Liver (tissue), 9 donors: Measurements from ENCODE around the gene CD1E. TPM values are rescaled to one million over a fixed set of nuclear protein-coding genes. Genes with fewer than 3 reads are reported as not detected.

Experiments used
- DNase-seq: peaks from one replicate; pipeline ENCODE4 v3.0.0-alpha.2; 2017; ENCODE audit warnings: low spot score
- H3K27ac ChIP-seq, 2 donors: one replicate each; pipeline ENCODE4 v1.7.0; 2013; ENCODE audit warnings: inconsistent platforms in 2 of 2, low read length in 2 of 2, control low read depth in 1 of 2, low read depth in 1 of 2, mild to moderate bottlenecking in 1 of 2
- H3K27me3 ChIP-seq, 4 donors: one replicate each; pipeline versions ENCODE4 v1.6.1 to v1.7.0; 2013; ENCODE audit warnings: low read length in 3 of 4, inconsistent platforms in 1 of 4, mild to moderate bottlenecking in 1 of 4, moderate library complexity in 1 of 4; ENCODE audit not compliant: control insufficient read depth in 4 of 4, insufficient read depth in 4 of 4
- H3K36me3 ChIP-seq, 4 donors: one replicate each; pipeline versions ENCODE4 v1.6.1 to v1.7.0; 2013; ENCODE audit warnings: low read length in 3 of 4, mild to moderate bottlenecking in 3 of 4, low read depth in 1 of 4, moderate library complexity in 1 of 4; ENCODE audit not compliant: control insufficient read depth in 4 of 4, insufficient read depth in 3 of 4
- H3K4me1 ChIP-seq, 4 donors: one replicate each; pipeline versions ENCODE4 v1.6.1 to v1.7.0; 2013; ENCODE audit warnings: low read length in 3 of 4, mild to moderate bottlenecking in 3 of 4, moderate library complexity in 1 of 4; ENCODE audit not compliant: control insufficient read depth in 4 of 4, insufficient read depth in 4 of 4
- H3K4me3 ChIP-seq, 3 donors: one replicate each; pipeline versions ENCODE4 v1.6.1 to v1.7.0; 2013; ENCODE audit warnings: low read length in 3 of 3, control low read depth in 1 of 3, low read depth in 1 of 3, mild to moderate bottlenecking in 1 of 3
- H3K9ac ChIP-seq, 2 donors: one replicate each; pipeline ENCODE4 v1.7.0; 2013; ENCODE audit warnings: low read length in 2 of 2, mild to moderate bottlenecking in 2 of 2, moderate library complexity in 2 of 2, control low read depth in 1 of 2, low read depth in 1 of 2
- H3K9me3 ChIP-seq, 4 donors: one replicate each; pipeline versions ENCODE4 v1.6.1 to v1.7.0; 2013; ENCODE audit warnings: low read length in 3 of 4; ENCODE audit not compliant: control insufficient read depth in 4 of 4
- ATF3 ChIP-seq: IDR thresholded peaks from 2 replicates; pipeline ENCODE4 v1.6.1; 2016; ENCODE audit warnings: antibody characterized with exemption
- CTCF ChIP-seq: fragments of 150-350 bp; IDR thresholded peaks from 2 replicates; pipeline ENCODE4 v1.5.1; 2017; ENCODE audit warnings: improper control_type of control experiment, low read depth, low read length; ENCODE audit not compliant: missing input control
- EGR1 ChIP-seq, 2 donors: IDR thresholded peaks; 2 replicates each; pipeline ENCODE4 v1.6.1; 2016 to 2018; ENCODE audit warnings: antibody characterized with exemption in 2 of 2, low read depth in 2 of 2
- FOXA1 ChIP-seq: IDR thresholded peaks from 2 replicates; pipeline ENCODE4 v1.6.1; 2016; ENCODE audit warnings: antibody characterized with exemption
- FOXA2 ChIP-seq: IDR thresholded peaks from 2 replicates; pipeline ENCODE4 v1.6.1; 2016; ENCODE audit warnings: antibody characterized with exemption
- GABPA ChIP-seq, 2 donors: IDR thresholded peaks in 1 of 2; conservative IDR thresholded peaks in 1 of 2; 2 replicates each; pipeline ENCODE4 v1.6.1; 2016; ENCODE audit warnings: antibody characterized with exemption in 2 of 2, mild to moderate bottlenecking in 1 of 2, moderate library complexity in 1 of 2
- HNF4A ChIP-seq, 2 donors: conservative IDR thresholded peaks; 2 replicates each; pipeline ENCODE4 v1.6.1; 2016; ENCODE audit warnings: antibody characterized with exemption in 2 of 2, mild to moderate bottlenecking in 2 of 2
- HNF4G ChIP-seq: IDR thresholded peaks from 2 replicates; pipeline ENCODE4 v1.6.1; 2016; ENCODE audit warnings: antibody characterized with exemption
- JUND ChIP-seq, 2 donors: IDR thresholded peaks; 2 replicates each; pipeline ENCODE4 v1.6.1; 2016; ENCODE audit warnings: antibody characterized with exemption in 2 of 2
- MAX ChIP-seq: IDR thresholded peaks from 2 replicates; pipeline ENCODE4 v1.6.1; 2016; ENCODE audit warnings: antibody characterized with exemption
- NR2F2 ChIP-seq: IDR thresholded peaks from 2 replicates; pipeline ENCODE4 v1.6.1; 2016; ENCODE audit warnings: antibody characterized with exemption
- RAD21 ChIP-seq, 2 donors: IDR thresholded peaks; 2 replicates each; pipeline ENCODE4 v1.6.1; 2016; ENCODE audit warnings: antibody characterized with exemption in 2 of 2, mild to moderate bottlenecking in 2 of 2
- REST ChIP-seq: IDR thresholded peaks from 2 replicates; pipeline ENCODE4 v1.6.1; 2016; ENCODE audit warnings: antibody characterized with exemption, mild to moderate bottlenecking
- TAF1 ChIP-seq: conservative IDR thresholded peaks from 2 replicates; pipeline ENCODE4 v1.6.1; 2016; ENCODE audit warnings: antibody characterized with exemption, mild to moderate bottlenecking
- YY1 ChIP-seq: IDR thresholded peaks from 2 replicates; pipeline ENCODE4 v1.6.1; 2016; ENCODE audit warnings: antibody characterized with exemption, mild to moderate bottlenecking
- ZBTB33 ChIP-seq: IDR thresholded peaks from 2 replicates; pipeline ENCODE4 v1.6.1; 2016; ENCODE audit warnings: antibody characterized with exemption
- WGBS: extraction: QIAGEN DNeasy Blood & Tissue Kit; methylation state at CpG from one replicate; pipeline ENCODE4 v1.1.7; 2013; 5-methylcytosine and 5-hydroxymethylcytosine counted together
- polyA plus RNA-seq, 2 donors: library from polyadenylated mRNA; stranded (reverse) in 1 of 2; unstranded in 1 of 2; fragments of 200-250 nt in 1 of 2; fragments of >200 nt in 1 of 2; fragmentation: Nextera tagmentation in 1 of 2; extraction: Ambion mirVana in 1 of 2; gene quantifications; one replicate each; pipeline versions ENCODE4 v1.2.1 to v1.2.3, GENCODE V29; 2013 to 2015
- total RNA-seq, 2 donors: library from RNA; depleted of rRNA; stranded (reverse); fragments of >200 nt; gene quantifications; one replicate each; pipeline ENCODE4 v1.2.3, GENCODE V29; 2014
- donor health status: healthy.
- donor health status: healthy.
- donor health status: healthy.
- donor health status: healthy.
- donor health status: healthy.

CD1E gene
- total and polyA plus RNA-seq, 4 donors, result 0.09 to 0.56 (median 0.25) TPM; not detected in 1

GRCh38 chr1:158331481-158332150, 22.1 kb upstream of the CD1E start, which contains the start of gene CD1B:
CD1B (minus strand) TSS chr1:158331531; CDS start chr1:158331423, 108 bp downstream.
- H3K9ac ChIP-seq, result no peak within 1 kb of the TSS
- no peaks in the 10 kb centered on the region for H3K9me3 ChIP-seq
- H3K27me3 ChIP-seq, result no peaks in the 10 kb centered on the region
- H3K27ac ChIP-seq, result no peak within 1 kb of the TSS
- H3K4me3 ChIP-seq, result no peak within 1 kb of the TSS
- WGBS, result 80% methylated on average over 2 of the region's 2 CpGs
- no peak for DNase-seq
- H3K36me3 ChIP-seq, result no peaks in the 10 kb centered on the region
- no peaks in the 10 kb centered on the region for H3K4me1 ChIP-seq
- TF ChIP-seq NR2F2, result no peak
- TF ChIP-seq HNF4A (conservative IDR thresholded peaks at IDR 0.05), result no peak
- no peak for TF ChIP-seq GABPA (IDR thresholded peaks at IDR 0.05 in 1 of 2, conservative IDR thresholded peaks at IDR 0.05 in 1 of 2)
- no peak for TF ChIP-seq REST
- no peak for TF ChIP-seq CTCF
- TF ChIP-seq HNF4G, result no peak
- TF ChIP-seq EGR1 (IDR thresholded peaks at IDR 0.05; ENCODE audit: low read depth in 2 of 2), result no peak
- TF ChIP-seq ZBTB33, result no peak
- TF ChIP-seq MAX, result no peak
- no peak for TF ChIP-seq RAD21 (IDR thresholded peaks at IDR 0.05)
- TF ChIP-seq JUND (IDR thresholded peaks at IDR 0.05), result no peak
- no peak for TF ChIP-seq FOXA2
- no peak for TF ChIP-seq YY1
- TF ChIP-seq TAF1, result no peak
- no peak for TF ChIP-seq FOXA1
- no peak for TF ChIP-seq ATF3
